H9 (cell line): ENCODE measurements around the gene FNDC3B. TPM values are rescaled to one million over a fixed set of nuclear protein-coding genes. Genes with fewer than 3 reads are reported as not detected.

Experiments
- DNase-seq: peaks from one replicate; pipeline ENCODE4 v3.0.0-alpha.2; 2017
- H2AFZ ChIP-seq: one replicate; pipeline ENCODE4 v1.6.1; 2013; ENCODE audit warnings: mild to moderate bottlenecking, low read length, control low read depth, moderate library complexity
- H2AK5ac ChIP-seq: 2 replicates; pipeline ENCODE4 v1.6.1; 2013; ENCODE audit warnings: low read length, control low read depth, mixed read lengths; ENCODE audit not compliant: insufficient read length
- H2BK120ac ChIP-seq: one replicate; pipeline ENCODE4 v1.6.1; 2013; ENCODE audit warnings: low read depth, mild to moderate bottlenecking, low read length, control low read depth, inconsistent platforms; ENCODE audit not compliant: poor library complexity, severe bottlenecking
- H2BK12ac ChIP-seq: 2 replicates; pipeline ENCODE4 v1.6.1; 2013; ENCODE audit warnings: low read length, control low read depth, mixed read lengths, low read depth; ENCODE audit not compliant: insufficient read length
- H2BK15ac ChIP-seq: 2 replicates; pipeline ENCODE4 v1.6.1; 2013; ENCODE audit warnings: low read depth, low read length, control low read depth
- H2BK20ac ChIP-seq: one replicate; pipeline ENCODE4 v1.6.1; 2013; ENCODE audit warnings: low read depth, mild to moderate bottlenecking, low read length, control low read depth, inconsistent platforms; ENCODE audit not compliant: poor library complexity, severe bottlenecking
- H2BK5ac ChIP-seq: 2 replicates; pipeline ENCODE4 v1.6.1; 2013; ENCODE audit warnings: low read length, control low read depth, mixed read lengths; ENCODE audit not compliant: insufficient read length
- H3K14ac ChIP-seq: 2 replicates; pipeline ENCODE4 v1.6.1; 2013; ENCODE audit warnings: low read length, control low read depth; ENCODE audit not compliant: insufficient read depth
- H3K18ac ChIP-seq: 2 replicates; pipeline ENCODE4 v1.6.1; 2013; ENCODE audit warnings: low read depth, mild to moderate bottlenecking, mixed read lengths, low read length, control low read depth; ENCODE audit not compliant: insufficient read length
- H3K23ac ChIP-seq: 2 replicates; pipeline ENCODE4 v1.6.1; 2013; ENCODE audit warnings: low read length, control low read depth, mixed read lengths, low read depth; ENCODE audit not compliant: insufficient read length
- H3K23me2 ChIP-seq: 2 replicates; pipeline ENCODE4 v1.6.1; 2013; ENCODE audit warnings: low read depth, mild to moderate bottlenecking, mixed read lengths, low read length, control low read depth; ENCODE audit not compliant: insufficient read length, poor library complexity, severe bottlenecking
- H3K27ac ChIP-seq: 2 replicates; pipeline ENCODE4 v1.5.1; 2013; ENCODE audit warnings: low read length, control low read depth, mixed read lengths, low read depth; ENCODE audit not compliant: insufficient read length
- H3K27me3 ChIP-seq: 2 replicates; pipeline ENCODE4 v1.6.1; 2013; ENCODE audit warnings: low read length, control low read depth, inconsistent platforms; ENCODE audit not compliant: insufficient read depth
- H3K4ac ChIP-seq: 2 replicates; pipeline ENCODE4 v1.6.1; 2013; ENCODE audit warnings: low read depth, mild to moderate bottlenecking, control low read depth, inconsistent platforms, low read length, moderate library complexity
- H3K4me1 ChIP-seq: 2 replicates; pipeline ENCODE4 v1.6.1; 2013; ENCODE audit warnings: low read length, control low read depth, inconsistent platforms; ENCODE audit not compliant: insufficient read depth
- H3K4me2 ChIP-seq: 2 replicates; pipeline ENCODE4 v1.6.1; 2013; ENCODE audit warnings: low read length, control low read depth, mixed read lengths; ENCODE audit not compliant: insufficient read length, insufficient read depth
- H3K56ac ChIP-seq: 2 replicates; pipeline ENCODE4 v1.6.1; 2013; ENCODE audit warnings: low read depth, mild to moderate bottlenecking, mixed read lengths, low read length, control low read depth; ENCODE audit not compliant: insufficient read length
- H3K79me1 ChIP-seq: 2 replicates; pipeline ENCODE4 v1.6.1; 2013; ENCODE audit warnings: low read depth, mild to moderate bottlenecking, moderate library complexity, low read length, control low read depth, inconsistent platforms; ENCODE audit not compliant: insufficient read depth, poor library complexity, severe bottlenecking
- H3K79me2 ChIP-seq: 2 replicates; pipeline ENCODE4 v1.6.1; 2013; ENCODE audit warnings: low read length, control low read depth, inconsistent platforms; ENCODE audit not compliant: insufficient read depth
- H3K9ac ChIP-seq: 2 replicates; pipeline ENCODE4 v1.6.1; 2013; ENCODE audit warnings: low read length, control low read depth, mixed read lengths; ENCODE audit not compliant: insufficient read length; ENCODE audit errors: extremely low read depth
- H3K9me3 ChIP-seq: one replicate; pipeline ENCODE4 v1.6.1; 2013; ENCODE audit warnings: low read depth, low read length, inconsistent platforms; ENCODE audit not compliant: control insufficient read depth
- H3T11ph ChIP-seq: one replicate; pipeline ENCODE4 v1.6.1; 2013; ENCODE audit warnings: mild to moderate bottlenecking, low read length, control low read depth, inconsistent platforms
- H4K20me1 ChIP-seq: one replicate; pipeline ENCODE4 v1.6.1; 2013; ENCODE audit not compliant: control insufficient read depth, insufficient read length, insufficient read depth
- H4K5ac ChIP-seq: 2 replicates; pipeline ENCODE4 v1.6.1; 2013; ENCODE audit warnings: low read depth, mild to moderate bottlenecking, mixed read lengths, low read length, control low read depth; ENCODE audit not compliant: insufficient read length
- H4K8ac ChIP-seq: replicated peaks from 2 replicates; pipeline ENCODE4 v1.6.1; 2013; ENCODE audit warnings: low read length, control low read depth, mixed read lengths, low read depth; ENCODE audit not compliant: insufficient read length
- H4K91ac ChIP-seq: 2 replicates; pipeline ENCODE4 v1.6.1; 2013; ENCODE audit warnings: low read depth, mild to moderate bottlenecking, moderate library complexity, mixed read lengths, low read length, control low read depth; ENCODE audit not compliant: insufficient read length
- H3K27ac Mint-ChIP-seq, 3 experiments: 2 replicates in 2 of 3; 3 replicates in 1 of 3; pipeline ENCODE4 v1.8.0; 2020 to 2021; ENCODE audit warnings: mixed read lengths in 3 of 3, mild to moderate bottlenecking in 1 of 3, moderate library complexity in 1 of 3
- H3K27me3 Mint-ChIP-seq: 2 replicates; pipeline ENCODE4 v1.8.0; 2021; ENCODE audit warnings: low read depth, mild to moderate bottlenecking, moderate library complexity, mixed read lengths
- H3K36me3 Mint-ChIP-seq, 3 experiments: 2 replicates in 2 of 3; 3 replicates in 1 of 3; pipeline ENCODE4 v1.8.0; 2020 to 2021; ENCODE audit warnings: low read depth in 3 of 3, mixed read lengths in 3 of 3; ENCODE audit not compliant: insufficient read depth in 1 of 3
- H3K4me1 Mint-ChIP-seq, 2 experiments: 2 replicates each; pipeline ENCODE4 v1.8.0; 2020; ENCODE audit warnings: mixed read lengths in 2 of 2
- H3K4me3 Mint-ChIP-seq, 2 experiments: 2 replicates in 1 of 2; 3 replicates in 1 of 2; pipeline ENCODE4 v1.8.0; 2020 to 2021; ENCODE audit warnings: mild to moderate bottlenecking in 2 of 2, mixed read lengths in 2 of 2, moderate library complexity in 1 of 2
- H3K9me3 Mint-ChIP-seq, 2 experiments: 2 replicates in 1 of 2; 3 replicates in 1 of 2; pipeline ENCODE4 v1.8.0; 2020; ENCODE audit warnings: mild to moderate bottlenecking in 2 of 2, mixed read lengths in 2 of 2, moderate library complexity in 1 of 2
- WGBS: extraction: QIAGEN DNeasy Blood & Tissue Kit; methylation state at CpG from one replicate; pipeline ENCODE4 v1.1.7; 2013; ENCODE audit warnings: missing lambda C conversion rate, low lambda C conversion rate, mixed read lengths; ENCODE audit not compliant: insufficient read length; ENCODE audit errors: extremely low coverage; 5-methylcytosine and 5-hydroxymethylcytosine counted together
- total RNA-seq: library from RNA; stranded (reverse); gene quantifications from 2 replicates; pipeline ENCODE4 v1.2.1, GENCODE V29; 2021
- TF ChIP-seq, protein P1 (sequence below): fragments of 200-600 bp; sonication (generic); conservative IDR thresholded peaks from 3 replicates; pipeline ENCODE4 v1.8.0; 2021; ENCODE audit warnings: antibody characterized with exemption, mild to moderate bottlenecking

The FNDC3B gene
- total RNA-seq, 1 experiment from 2014 or later, result 43.8 TPM

DNA sequence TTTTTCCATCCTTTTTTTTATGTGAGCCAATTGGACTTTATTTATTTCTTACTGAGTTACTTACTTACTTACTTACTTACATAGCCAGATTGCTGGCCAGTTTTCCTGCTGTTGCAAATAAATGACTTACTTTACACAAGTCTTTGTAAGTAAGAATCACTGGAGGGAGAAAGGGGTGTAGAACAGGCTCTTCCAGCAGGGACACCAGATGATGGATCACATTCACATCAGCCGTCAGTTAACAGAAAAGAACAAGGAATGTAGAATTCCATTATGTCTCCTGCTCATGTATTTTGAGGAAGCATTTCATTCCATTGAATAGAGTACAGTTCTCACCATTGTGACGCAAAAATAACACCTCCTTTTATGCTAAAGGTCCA is 188.6 kb downstream of the FNDC3B start:
- peaks cover 11 to 16% (median 13%) of the 10 kb centered on the region in 3 experiments; a peak in 6 of 7 replicates for H3K36me3 Mint-ChIP-seq
- Histone ChIP-seq H4K20me1 (no peaks in the 10 kb centered on the region), H3K4ac (no peak overlapping the region), H2BK15ac (no peak overlapping the region), H2AFZ (no peak overlapping the region), H3K9me3 (no peaks in the 10 kb centered on the region), H3K27me3 (no peaks in the 10 kb centered on the region), H2BK12ac (no peak overlapping the region), H2AK5ac (no peak overlapping the region), H3K9ac (no peak overlapping the region), H3K4me2 (no peak overlapping the region), H4K5ac (no peak overlapping the region), H3K79me1 (no peaks in the 10 kb centered on the region), H4K8ac (no peak overlapping the region), H2BK20ac (no peak overlapping the region), H4K91ac (no peak overlapping the region), H3K56ac (no peak overlapping the region), H3K4me1 (peaks cover 4% of the 10 kb centered on the region; the same call in 1 of the 2 replicates), H3K23ac (no peak overlapping the region), H3T11ph (no peak overlapping the region), H3K23me2 (no peaks in the 10 kb centered on the region), H2BK120ac (no peak overlapping the region), H3K14ac (no peak overlapping the region), H3K79me2 (peaks cover 4% of the 10 kb centered on the region; the same call in 1 of the 2 replicates), H3K18ac (no peak overlapping the region), H3K27ac (no peak overlapping the region), H2BK5ac (no peak overlapping the region)
- no CpG with 5 or more reads among the region's 2 CpGs for WGBS
- H3K9me3 Mint-ChIP-seq, result no peaks in the 10 kb centered on the region
- TF ChIP-seq, protein P1, sequence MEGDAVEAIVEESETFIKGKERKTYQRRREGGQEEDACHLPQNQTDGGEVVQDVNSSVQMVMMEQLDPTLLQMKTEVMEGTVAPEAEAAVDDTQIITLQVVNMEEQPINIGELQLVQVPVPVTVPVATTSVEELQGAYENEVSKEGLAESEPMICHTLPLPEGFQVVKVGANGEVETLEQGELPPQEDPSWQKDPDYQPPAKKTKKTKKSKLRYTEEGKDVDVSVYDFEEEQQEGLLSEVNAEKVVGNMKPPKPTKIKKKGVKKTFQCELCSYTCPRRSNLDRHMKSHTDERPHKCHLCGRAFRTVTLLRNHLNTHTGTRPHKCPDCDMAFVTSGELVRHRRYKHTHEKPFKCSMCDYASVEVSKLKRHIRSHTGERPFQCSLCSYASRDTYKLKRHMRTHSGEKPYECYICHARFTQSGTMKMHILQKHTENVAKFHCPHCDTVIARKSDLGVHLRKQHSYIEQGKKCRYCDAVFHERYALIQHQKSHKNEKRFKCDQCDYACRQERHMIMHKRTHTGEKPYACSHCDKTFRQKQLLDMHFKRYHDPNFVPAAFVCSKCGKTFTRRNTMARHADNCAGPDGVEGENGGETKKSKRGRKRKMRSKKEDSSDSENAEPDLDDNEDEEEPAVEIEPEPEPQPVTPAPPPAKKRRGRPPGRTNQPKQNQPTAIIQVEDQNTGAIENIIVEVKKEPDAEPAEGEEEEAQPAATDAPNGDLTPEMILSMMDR, result no peak
- H3K4me1 Mint-ChIP-seq, result peaks cover 30 to 35% of the 10 kb centered on the region in 2 experiments
- peak overlapping the region in 1 of 3 experiments; percentile 73; a peak in 2 of 7 replicates for H3K27ac Mint-ChIP-seq
- DNase-seq, result no peak
- H3K4me3 Mint-ChIP-seq, result no peak overlapping the region
- H3K27me3 Mint-ChIP-seq, result no peaks in the 10 kb centered on the region
